T-cell (primary cell): Measurements from ENCODE around the gene RNF144A. TPM values are rescaled to one million over a fixed set of nuclear protein-coding genes. Genes with fewer than 3 reads are reported as not detected.
"Not testable (repeated sequence)": the region's sequence is repeated elsewhere in the genome, so short reads cannot be mapped to it uniquely, and the experiment has no call there.

Experiments
- ATAC-seq, 4 experiments: fragments of 200-7000 bp in 3 of 4; fragments of 150-1000 bp in 1 of 4; cut with Tn5 transposase; replicated peaks in 1 of 4; 1 replicate in 3 of 4; 2 replicates in 1 of 4; pipeline ENCODE4 v1.10.0; 2021; ENCODE audit warnings: moderate library complexity in 3 of 4, mild to moderate bottlenecking in 2 of 4, moderate number of reproducible peaks in 1 of 4
- CTCF ChIA-PET, 2 donors: fragments of 300-600 bp; sonication (Branson Sonifier 250); formaldehyde crosslinking; loops; one replicate each; lab custom pipeline; 2022; ENCODE audit warnings: antibody characterized with exemption in 2 of 2; lab: Charles Lee
- POLR2A ChIA-PET, 2 donors: fragments of 300-600 bp; sonication (Branson Sonifier 250); formaldehyde crosslinking; loops; one replicate each; lab custom pipeline; 2022; ENCODE audit warnings: antibody characterized with exemption in 2 of 2; lab: Charles Lee
- DNase-seq, 35 experiments: peaks; one replicate each; pipeline versions ENCODE4 v3.0.0 to v3.0.0-alpha.2; 2013 to 2023
- H3K27ac ChIP-seq: one replicate; pipeline ENCODE4 v1.5.1; 2013; ENCODE audit warnings: low read length
- H3K27me3 ChIP-seq, 2 experiments: replicated peaks in 1 of 2; 1 replicate in 1 of 2; 2 replicates in 1 of 2; pipeline versions ENCODE4 v1.6.1 to v1.7.0; 2013; ENCODE audit warnings: low read length in 1 of 2, mixed read lengths in 1 of 2; ENCODE audit not compliant: control insufficient read depth in 2 of 2, insufficient read depth in 2 of 2; ENCODE audit errors: extremely low read depth in 1 of 2
- H3K36me3 ChIP-seq, 2 donors: 1 replicate in 1 of 2; 2 replicates in 1 of 2; pipeline versions ENCODE4 v1.6.1 to v1.7.0; 2013; ENCODE audit warnings: low read length in 1 of 2; ENCODE audit not compliant: control insufficient read depth in 2 of 2, insufficient read depth in 1 of 2; ENCODE audit errors: extremely low read depth in 1 of 2
- H3K4me1 ChIP-seq, 2 experiments: 1 replicate in 1 of 2; 2 replicates in 1 of 2; pipeline versions ENCODE4 v1.6.1 to v1.7.0; 2013; ENCODE audit warnings: low read length in 2 of 2, mixed read lengths in 1 of 2; ENCODE audit not compliant: insufficient read depth in 2 of 2, control insufficient read depth in 1 of 2; ENCODE audit errors: extremely low read depth in 1 of 2
- H3K4me3 ChIP-seq, 2 donors: 1 replicate in 1 of 2; 2 replicates in 1 of 2; pipeline versions ENCODE4 v1.5.1 to v1.7.0; 2013; ENCODE audit warnings: mild to moderate bottlenecking in 2 of 2, low read length in 1 of 2, moderate library complexity in 1 of 2; ENCODE audit not compliant: control insufficient read depth in 1 of 2; ENCODE audit errors: extremely low read depth in 1 of 2
- H3K9me3 ChIP-seq: 2 replicates; pipeline ENCODE4 v1.7.0; 2013
- H3K27ac Mint-ChIP-seq, 2 donors: one replicate each; pipeline ENCODE4 v1.8.0; 2020 to 2021; ENCODE audit warnings: mild to moderate bottlenecking in 2 of 2, mixed read lengths in 2 of 2
- H3K27me3 Mint-ChIP-seq, 2 donors: one replicate each; pipeline ENCODE4 v1.8.0; 2021 to 2022; ENCODE audit warnings: mixed read lengths in 2 of 2
- H3K36me3 Mint-ChIP-seq: one replicate; pipeline ENCODE4 v1.8.0; 2021; ENCODE audit warnings: mixed read lengths
- H3K4me1 Mint-ChIP-seq, 3 donors: one replicate each; pipeline ENCODE4 v1.8.0; 2020 to 2022; ENCODE audit warnings: mixed read lengths in 3 of 3, mild to moderate bottlenecking in 1 of 3
- H3K4me3 Mint-ChIP-seq, 3 donors: one replicate each; pipeline ENCODE4 v1.8.0; 2020 to 2022; ENCODE audit warnings: mild to moderate bottlenecking in 3 of 3, mixed read lengths in 3 of 3, moderate library complexity in 3 of 3
- H3K9me3 Mint-ChIP-seq, 3 donors: one replicate each; pipeline ENCODE4 v1.8.0; 2020 to 2022; ENCODE audit warnings: mixed read lengths in 3 of 3
- WGBS: methylation state at CpG from one replicate; pipeline ENCODE4 v1.1.5; 2013; ENCODE audit warnings: missing lambda C conversion rate; ENCODE audit not compliant: insufficient coverage; 5-methylcytosine and 5-hydroxymethylcytosine counted together
- total RNA-seq, 35 experiments: library from RNA in 6 of 35; stranded (reverse) in 6 of 35; fragments of 120-200 nt in 1 of 35; gene quantifications; one replicate each; pipeline versions ENCODE4 v1.2.1 to v1.2.4 and lab custom pipeline; 2013 to 2026

Gene RNF144A
- total RNA-seq, 5 donors from 2014 or later (not counting 1 experiment from before 2014, with no cell fraction given): 46.3 to 93.1 (median 79.9) TPM

GRCh38 chr2:7001395-7001794 lies 84.2 kb downstream of the RNF144A start:
- POLR2A ChIA-PET: not testable (repeated sequence)

GRCh38 chr2:7003895-7004294 lies 86.7 kb downstream of the RNF144A start:
- H3K4me1 Mint-ChIP-seq: peaks cover 39 to 54% (median 52%) of the 10 kb centered on the region in 3 donors
- POLR2A ChIA-PET: no interaction called here
- no CpG with 5 or more reads among the region's 3 CpGs for WGBS
- Histone ChIP-seq H3K9me3 (no peaks in the 10 kb centered on the region), H3K36me3 (peaks cover 0 to 36% of the 10 kb centered on the region in 2 donors), H3K27ac (no peak overlapping the region), H3K4me3 (no peak overlapping the region), H3K27me3 (no peaks in the 10 kb centered on the region), H3K4me1 (peaks cover 0 to 5% of the 10 kb centered on the region in 2 experiments)
- H3K9me3 Mint-ChIP-seq: no peaks in the 10 kb centered on the region
- H3K27me3 Mint-ChIP-seq: no peaks in the 10 kb centered on the region
- CTCF ChIA-PET: interaction anchor here in 1 of 2 donors (2.0 kb wide), 1 partner anchor 10 kb away, joined by 6 read pairs; no protein-coding TSS in a partner anchor
- H3K36me3 Mint-ChIP-seq: peaks cover 28% of the 10 kb centered on the region
- DNase-seq (no peak), ATAC-seq (no peak)
- H3K4me3 Mint-ChIP-seq: no peak overlapping the region
- H3K27ac Mint-ChIP-seq: peak overlapping the region in 1 of 2 donors; percentile 57

More at GRCh38 chr2:7001395-7001794, 84.2 kb downstream of the RNF144A start:
- DNase-seq, H3K27ac ChIP-seq, ATAC-seq, H3K4me3 Mint-ChIP-seq, H3K27me3 Mint-ChIP-seq, H3K4me1 ChIP-seq, H3K9me3 ChIP-seq, CTCF ChIA-PET, H3K4me3 ChIP-seq, H3K27me3 ChIP-seq, H3K9me3 Mint-ChIP-seq, H3K27ac Mint-ChIP-seq: not testable (repeated sequence)
- H3K36me3 ChIP-seq: peaks cover 0 to 31% of the 10 kb centered on the region in 2 donors
- Mint-ChIP-seq H3K36me3 (peaks cover 24% of the 10 kb centered on the region), H3K4me1 (peaks cover 37 to 47% (median 41%) of the 10 kb centered on the region in 3 donors)
- 84% methylated on average over 4 of the region's 6 CpGs for WGBS

DNA sequence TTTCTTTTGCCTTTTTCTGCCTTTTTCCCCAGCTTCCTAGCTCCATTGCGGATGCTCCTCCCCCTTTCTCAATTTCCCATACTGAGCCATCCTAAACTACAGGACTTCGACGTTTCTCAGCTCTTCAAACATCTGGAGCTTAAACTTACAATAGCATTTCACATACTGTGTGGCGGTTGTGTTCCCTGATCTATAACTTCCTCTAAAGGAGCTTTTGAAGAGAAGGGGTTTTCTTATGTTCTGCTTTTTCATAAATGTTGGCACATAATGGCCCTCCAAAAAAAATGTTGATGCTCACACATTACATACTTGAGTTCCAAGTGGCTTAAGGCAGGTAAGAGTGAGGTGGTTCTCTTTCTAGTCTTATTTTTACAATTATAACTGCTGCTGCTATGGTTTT lies 87.4 kb downstream of the RNF144A start:
- Mint-ChIP-seq H3K27me3 (no peaks in the 10 kb centered on the region), H3K36me3 (peaks cover 28% of the 10 kb centered on the region), H3K4me1 (peaks cover 38 to 51% (median 49%) of the 10 kb centered on the region in 3 donors), H3K4me3 (no peak overlapping the region), H3K27ac (peak overlapping the region in 1 of 2 donors; percentile 57), H3K9me3 (no peaks in the 10 kb centered on the region)
- DNase-seq (no peak), ATAC-seq (no peak)
- H3K9me3 ChIP-seq: no peaks in the 10 kb centered on the region
- H3K4me3 ChIP-seq: no peak overlapping the region
- ChIA-PET CTCF (interaction anchor here in 1 of 2 donors (2.0 kb wide), 1 partner anchor 10 kb away, joined by 6 read pairs; no protein-coding TSS in a partner anchor), POLR2A (no interaction called here)
- H3K4me1 ChIP-seq: no peaks in the 10 kb centered on the region
- no peak overlapping the region for H3K27ac ChIP-seq
- H3K36me3 ChIP-seq: peaks cover 3 to 33% of the 10 kb centered on the region in 2 donors
- WGBS: 86% methylated on average over 1 of the region's 4 CpGs
- no peaks in the 10 kb centered on the region for H3K27me3 ChIP-seq

DNA sequence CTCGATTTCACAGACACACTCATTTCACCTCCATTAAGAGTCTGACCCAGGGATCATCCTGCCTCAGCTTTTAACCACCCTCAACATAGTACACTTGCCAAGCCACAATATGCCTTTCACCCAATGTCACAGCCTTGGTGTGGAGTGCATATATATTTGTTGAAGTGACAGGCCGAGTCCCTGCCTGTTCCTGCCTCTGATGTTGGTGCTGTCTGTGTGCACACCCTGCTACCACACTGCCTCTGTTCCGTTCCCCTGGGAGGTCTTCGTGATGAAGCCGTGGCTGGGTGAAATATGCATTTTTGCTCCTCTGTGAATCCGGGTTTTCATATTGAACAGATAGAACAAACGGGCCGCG lies 90.3 kb downstream of the RNF144A start:
- CTCF ChIA-PET: no interaction called here

GRCh38 chr2:7007846-7008741 lies 90.9 kb downstream of the RNF144A start:
- Mint-ChIP-seq H3K9me3 (no peaks in the 10 kb centered on the region), H3K36me3 (peaks cover 28% of the 10 kb centered on the region), H3K27me3 (no peaks in the 10 kb centered on the region), H3K27ac (peak overlapping the region; percentile 13 to 24), H3K4me3 (no peak overlapping the region), H3K4me1 (peaks cover 47 to 65% (median 55%) of the 10 kb centered on the region in 3 donors)
- ChIA-PET POLR2A (no interaction called here), CTCF (no interaction called here)
- Histone ChIP-seq H3K9me3 (no peaks in the 10 kb centered on the region), H3K4me3 (no peak overlapping the region), H3K4me1 (no peaks in the 10 kb centered on the region), H3K27ac (no peak overlapping the region), H3K36me3 (peaks cover 6 to 26% of the 10 kb centered on the region in 2 donors), H3K27me3 (no peaks in the 10 kb centered on the region)
- ATAC-seq (peak in 1 of 4 experiments; percentile 26), DNase-seq (peak in 1 of 35 experiments; percentile 26)
- 74% methylated on average over 20 of the region's 24 CpGs for WGBS

More for the DNA sequence above, 90.3 kb downstream of the RNF144A start:
- Histone ChIP-seq H3K36me3 (peaks cover 6 to 26% of the 10 kb centered on the region in 2 donors), H3K27me3 (no peaks in the 10 kb centered on the region), H3K9me3 (no peaks in the 10 kb centered on the region), H3K4me1 (no peaks in the 10 kb centered on the region), H3K4me3 (no peak overlapping the region), H3K27ac (no peak overlapping the region)
- peaks cover 41 to 58% (median 48%) of the 10 kb centered on the region in 3 donors for H3K4me1 Mint-ChIP-seq
- POLR2A ChIA-PET: no interaction called here
- H3K4me3 Mint-ChIP-seq: no peak overlapping the region
- H3K36me3 Mint-ChIP-seq: peaks cover 28% of the 10 kb centered on the region
- peak overlapping the region in 1 of 2 donors; percentile 13 for H3K27ac Mint-ChIP-seq
- no peaks in the 10 kb centered on the region for H3K9me3 Mint-ChIP-seq
- no peak for ATAC-seq
- no peak for DNase-seq
- no peaks in the 10 kb centered on the region for H3K27me3 Mint-ChIP-seq
- 85% methylated on average over 6 of the region's 9 CpGs for WGBS

DNA sequence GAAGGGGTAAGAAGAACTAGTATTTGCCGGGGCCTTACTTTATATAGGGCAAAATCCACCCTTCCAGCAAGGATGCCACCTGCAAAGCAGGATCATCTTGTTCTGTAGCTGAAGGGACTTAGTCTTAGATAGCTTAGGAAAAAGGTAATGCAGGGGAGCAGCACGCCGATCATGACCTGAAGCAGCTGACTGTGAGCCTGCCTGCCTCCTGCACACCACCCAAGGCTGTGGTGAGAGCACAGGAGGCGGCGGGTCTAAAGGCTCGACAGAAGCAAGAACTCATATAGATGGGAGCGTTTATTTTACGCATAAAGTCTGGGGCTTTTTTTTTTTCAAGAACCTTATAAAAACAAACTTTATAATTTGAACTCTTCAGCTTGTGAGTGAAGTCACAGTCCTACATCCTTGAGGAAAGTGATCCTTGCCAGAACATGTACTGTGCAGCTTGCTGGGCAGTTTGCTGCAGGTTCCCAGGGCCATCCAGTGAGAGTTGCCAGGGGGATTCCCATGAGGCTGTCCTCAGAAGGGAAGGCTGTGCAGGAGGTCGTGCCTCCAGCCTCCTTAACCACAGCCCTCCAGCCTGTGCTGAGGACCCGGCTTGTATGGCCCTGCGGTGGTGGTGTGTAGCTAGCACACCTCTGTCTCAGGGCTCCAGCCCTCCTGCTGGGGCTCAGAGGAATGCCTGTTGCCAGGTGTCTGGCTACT lies 92.1 kb downstream of the RNF144A start:
- Mint-ChIP-seq H3K36me3 (peaks cover 23% of the 10 kb centered on the region), H3K27ac (peak overlapping the region in 1 of 2 donors; percentile 30), H3K27me3 (no peaks in the 10 kb centered on the region), H3K4me1 (peaks cover 54 to 71% (median 61%) of the 10 kb centered on the region in 3 donors), H3K4me3 (no peak overlapping the region), H3K9me3 (no peaks in the 10 kb centered on the region)
- POLR2A ChIA-PET: no interaction called here
- H3K4me1 ChIP-seq: peaks cover 0 to 8% of the 10 kb centered on the region in 2 experiments
- ATAC-seq (no peak), DNase-seq (no peak)
- H3K36me3 ChIP-seq: peaks cover 6 to 26% of the 10 kb centered on the region in 2 donors
- H3K4me3 ChIP-seq: no peak overlapping the region
- no peaks in the 10 kb centered on the region for H3K9me3 ChIP-seq
- H3K27me3 ChIP-seq: no peaks in the 10 kb centered on the region
- 93% methylated on average over 2 of the region's 11 CpGs for WGBS
- CTCF ChIA-PET: no interaction called here
- no peak overlapping the region for H3K27ac ChIP-seq
